ENCODE data around the gene LRRK1.

GRCh38 chr15:100972975-100973350 lies 53.8 kb downstream of the LRRK1 start:
- TF ChIP-seq POLR2AphosphoS5 (IDR thresholded peaks at IDR 0.05; ENCODE audit: low read depth, low read length) (no peak), SIN3A (IDR thresholded peaks at IDR 0.05; ENCODE audit: borderline replicate concordance, insufficient read depth, low read length) (no peak), REST (IDR thresholded peaks at IDR 0.05; ENCODE audit: insufficient read depth in 1 of 2, low read depth in 2 of 2, low read length in 2 of 2) (no peak), TAF1 (IDR thresholded peaks at IDR 0.05; ENCODE audit: borderline replicate concordance, insufficient read depth, low read length) (no peak), FOXP2 (optimal IDR thresholded peaks at IDR 0.05; ENCODE audit: borderline replicate concordance, extremely low read depth, extremely low read length, insufficient read depth) (no peak)
